HG03565 (cell line): ENCODE data around the gene NAT8L.

ENCODE experiments used
- ATAC-seq: cut with Tn5 transposase; IDR thresholded peaks from one replicate; pipeline ENCODE4 v1.9.1; 2021; ENCODE audit warnings: mild to moderate bottlenecking, moderate library complexity; ENCODE audit not compliant: unreplicated experiment

The NAT8L gene

GRCh38 chr4:2045518-2045951 is 13.6 kb upstream of the NAT8L start:
- ATAC-seq, result no peak

- ATAC-seq, result no peak
Measured at GRCh38 chr4:2046031-2046961, 12.8 kb upstream of the NAT8L start.

GRCh38 chr4:2047031-2047660 is 12.0 kb upstream of the NAT8L start:
- no peak for ATAC-seq

- no peak for ATAC-seq
Measured at GRCh38 chr4:2047781-2048581, 11.1 kb upstream of the NAT8L start.

- ATAC-seq, result no peak
Measured at GRCh38 chr4:2048831-2049230, 10.3 kb upstream of the NAT8L start.

- no peak for ATAC-seq
Measured at GRCh38 chr4:2049381-2049780, 9.7 kb upstream of the NAT8L start.

GRCh38 chr4:2049811-2050210 is 9.3 kb upstream of the NAT8L start:
- ATAC-seq, result no peak

GRCh38 chr4:2051086-2051485 is 8.0 kb upstream of the NAT8L start:
- ATAC-seq, result no peak

- ATAC-seq, result no peak
Measured at GRCh38 chr4:2054217-2054616, 4.9 kb upstream of the NAT8L start.

- no peak for ATAC-seq
Measured at GRCh38 chr4:2057382-2058065, 1.6 kb upstream of the NAT8L start.

GRCh38 chr4:2058264-2059045 is 672 bp upstream of the NAT8L start:
- no peak for ATAC-seq

GRCh38 chr4:2059726-2060602 is 837 bp downstream of the NAT8L start:
- ATAC-seq, result no peak

- no peak for ATAC-seq
Measured at GRCh38 chr4:2060611-2061185, 1.6 kb downstream of the NAT8L start.

- ATAC-seq, result no peak
Measured at GRCh38 chr4:2061186-2062131, 2.3 kb downstream of the NAT8L start.

- no peak for ATAC-seq
Measured at GRCh38 chr4:2062168-2062807, 3.2 kb downstream of the NAT8L start.

GRCh38 chr4:2062808-2063524 is 3.8 kb downstream of the NAT8L start:
- ATAC-seq, result no peak
